GM19239 (cell line): ENCODE data around the gene KATNAL1.
"Not testable (repeated sequence)": the region's sequence is repeated elsewhere in the genome, so short reads cannot be mapped to it uniquely, and the experiment has no call there.

Source experiments
- DNase-seq: peaks from one replicate; pipeline ENCODE4 v3.0.0; 2011; ENCODE audit warnings: low spot score; ENCODE audit not compliant: insufficient read length
- FAIRE-seq: peaks from 2 replicates; lab custom pipeline; 2011; peaks lifted over from hg19 to GRCh38; lab: Jason Lieb, UNC

KATNAL1 gene

GRCh38 chr13:30174250-30174649 is 133.1 kb downstream of the KATNAL1 start:
- DNase-seq, FAIRE-seq: not testable (repeated sequence)

GRCh38 chr13:30173303-30173610 is 134.1 kb downstream of the KATNAL1 start:
- DNase-seq: no peak
- FAIRE-seq: no peak

GRCh38 chr13:30172593-30173302 is 134.6 kb downstream of the KATNAL1 start:
- DNase-seq (no peak), FAIRE-seq (no peak)

GRCh38 chr13:30170569-30170968 is 136.8 kb downstream of the KATNAL1 start:
- no peak for FAIRE-seq
- DNase-seq: no peak

GRCh38 chr13:30169442-30169841 is 137.9 kb downstream of the KATNAL1 start:
- FAIRE-seq: peak; percentile 87

GRCh38 chr13:30165796-30166195 is 141.6 kb downstream of the KATNAL1 start:
- DNase-seq (no peak), FAIRE-seq (no peak)

More at GRCh38 chr13:30169442-30169841, 137.9 kb downstream of the KATNAL1 start:
- DNase-seq: no peak

GRCh38 chr13:30165071-30165470 is 142.3 kb downstream of the KATNAL1 start:
- no peak for FAIRE-seq
- no peak for DNase-seq

GRCh38 chr13:30164146-30164545 is 143.2 kb downstream of the KATNAL1 start:
- no peak for DNase-seq
- no peak for FAIRE-seq

GRCh38 chr13:30163441-30163840 is 143.9 kb downstream of the KATNAL1 start:
- no peak for FAIRE-seq
- DNase-seq: no peak

- DNase-seq (no peak), FAIRE-seq (no peak)
Observed at GRCh38 chr13:30159446-30159839, 147.9 kb downstream of the KATNAL1 start.

- FAIRE-seq (peak; percentile 81), DNase-seq (no peak)
Observed at GRCh38 chr13:30158774-30159445, 148.4 kb downstream of the KATNAL1 start.

- DNase-seq (peak; percentile 26), FAIRE-seq (peak; percentile 82)
Observed at GRCh38 chr13:30157616-30157993, 149.7 kb downstream of the KATNAL1 start.

GRCh38 chr13:30156826-30157615 is 150.3 kb downstream of the KATNAL1 start:
- DNase-seq: no peak
- FAIRE-seq: no peak

- DNase-seq: no peak
Observed at GRCh38 chr13:30156270-30156669, 151.1 kb downstream of the KATNAL1 start.

GRCh38 chr13:30154931-30155330 is 152.4 kb downstream of the KATNAL1 start:
- no peak for FAIRE-seq

More at GRCh38 chr13:30156270-30156669, 151.1 kb downstream of the KATNAL1 start:
- FAIRE-seq: no peak

GRCh38 chr13:30154531-30154930 is 152.8 kb downstream of the KATNAL1 start:
- FAIRE-seq (no peak), DNase-seq (no peak)

More at GRCh38 chr13:30154931-30155330, 152.4 kb downstream of the KATNAL1 start:
- no peak for DNase-seq

GRCh38 chr13:30153545-30154426 is 153.6 kb downstream of the KATNAL1 start:
- no peak for DNase-seq

More at GRCh38 chr13:30153545-30154426, 153.6 kb downstream of the KATNAL1 start:
- FAIRE-seq: no peak
